ENCODE measurements around the gene OPA1. TPM values are rescaled to one million over a fixed set of nuclear protein-coding genes. Genes with fewer than 3 reads are reported as not detected.

The OPA1 gene
- total RNA-seq, 1 experiment from 2014 or later, result 93.8 TPM

DNA sequence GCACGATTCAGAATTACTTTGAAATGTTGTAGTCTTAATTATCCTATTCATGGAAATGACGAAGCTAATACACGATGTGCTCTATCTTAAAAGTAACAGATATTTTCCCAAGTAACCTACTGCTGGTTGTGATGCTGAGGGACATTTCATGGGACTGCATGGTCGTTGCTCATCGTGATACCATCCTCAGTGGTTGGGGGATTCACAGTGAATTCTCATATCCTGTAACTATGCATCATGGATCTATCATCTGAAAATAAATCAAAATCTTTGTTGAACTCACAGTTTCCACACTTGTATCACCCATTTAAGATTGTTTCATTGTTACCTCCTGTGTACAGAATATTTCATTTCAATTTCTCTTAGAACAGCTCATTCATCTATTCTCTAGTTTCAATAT is 84.7 kb downstream of the OPA1 start:
- H3K79me2 ChIP-seq (ENCODE audit: low read length), result no peaks in the 10 kb centered on the region
- H3K27me3 ChIP-seq (ENCODE audit: low read length), result no peaks in the 10 kb centered on the region
- H3K9ac ChIP-seq (ENCODE audit: low read length), result no peak overlapping the region
- H3K9me2 ChIP-seq (replicated peaks; ENCODE audit: low read length), result no peaks in the 10 kb centered on the region
- ATAC-seq (no peak), DNase-seq (no peak)
- TF ChIP-seq EZH2 (IDR thresholded peaks at IDR 0.05; ENCODE audit: low read length, unreplicated experiment) (no peak), EZH2phosphoT487 (IDR thresholded peaks at IDR 0.05; ENCODE audit: borderline replicate concordance, low read length) (no peak)
- TF ChIP-seq, protein P1, sequence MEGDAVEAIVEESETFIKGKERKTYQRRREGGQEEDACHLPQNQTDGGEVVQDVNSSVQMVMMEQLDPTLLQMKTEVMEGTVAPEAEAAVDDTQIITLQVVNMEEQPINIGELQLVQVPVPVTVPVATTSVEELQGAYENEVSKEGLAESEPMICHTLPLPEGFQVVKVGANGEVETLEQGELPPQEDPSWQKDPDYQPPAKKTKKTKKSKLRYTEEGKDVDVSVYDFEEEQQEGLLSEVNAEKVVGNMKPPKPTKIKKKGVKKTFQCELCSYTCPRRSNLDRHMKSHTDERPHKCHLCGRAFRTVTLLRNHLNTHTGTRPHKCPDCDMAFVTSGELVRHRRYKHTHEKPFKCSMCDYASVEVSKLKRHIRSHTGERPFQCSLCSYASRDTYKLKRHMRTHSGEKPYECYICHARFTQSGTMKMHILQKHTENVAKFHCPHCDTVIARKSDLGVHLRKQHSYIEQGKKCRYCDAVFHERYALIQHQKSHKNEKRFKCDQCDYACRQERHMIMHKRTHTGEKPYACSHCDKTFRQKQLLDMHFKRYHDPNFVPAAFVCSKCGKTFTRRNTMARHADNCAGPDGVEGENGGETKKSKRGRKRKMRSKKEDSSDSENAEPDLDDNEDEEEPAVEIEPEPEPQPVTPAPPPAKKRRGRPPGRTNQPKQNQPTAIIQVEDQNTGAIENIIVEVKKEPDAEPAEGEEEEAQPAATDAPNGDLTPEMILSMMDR (conservative IDR thresholded peaks at IDR 0.05; ENCODE audit: low read depth, low read length), result no peak
- H3K4me3 ChIP-seq (ENCODE audit: low read length), result no peak overlapping the region
- no TSS peak for BruUV-seq (replicated peaks)
- H3F3A ChIP-seq (ENCODE audit: low read length, unreplicated experiment), result no peaks in the 10 kb centered on the region
- no peaks in the 10 kb centered on the region for H3K4me1 ChIP-seq (ENCODE audit: insufficient read depth, low read length)
- no peak overlapping the region for H3K4me2 ChIP-seq (ENCODE audit: low read length)
- H3K36me3 ChIP-seq (ENCODE audit: low read depth, low read length), result peaks cover 9% of the 10 kb centered on the region
- H2AFZ ChIP-seq (ENCODE audit: low read length), result no peak overlapping the region
- no peaks in the 10 kb centered on the region for H4K20me1 ChIP-seq (ENCODE audit: low read length)
- H3K9me3 ChIP-seq (ENCODE audit: low read length), result no peaks in the 10 kb centered on the region
- intact Hi-C loops (cut with micrococcal nuclease), result no loop called here
- POLR2A ChIA-PET (ENCODE audit: unreplicated experiment), result no interaction called here
- no peak overlapping the region for H3K27ac ChIP-seq (ENCODE audit: low read length)
- CTCF ChIA-PET, result no interaction called here

DNA sequence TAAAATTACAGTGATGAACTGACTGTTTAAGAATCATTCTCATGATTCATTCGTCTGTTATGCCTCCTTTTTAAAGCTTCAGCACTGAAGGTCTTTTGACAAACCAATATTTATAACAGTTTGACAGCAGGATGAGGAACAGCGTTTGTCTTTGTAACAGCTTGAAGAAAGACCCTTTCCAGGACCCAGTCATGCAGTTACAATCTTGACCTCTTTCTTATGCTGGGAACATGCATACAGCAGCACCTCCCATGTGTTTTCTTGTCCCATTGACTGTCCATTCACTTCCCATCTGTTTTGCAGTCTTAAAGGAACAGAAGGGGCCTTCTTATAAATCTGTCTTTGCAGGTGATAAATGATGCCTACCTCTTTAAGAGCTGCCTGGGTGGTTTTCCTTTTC is 87.2 kb downstream of the OPA1 start:
- BruUV-seq (replicated peaks), result no TSS peak
- H3K4me2 ChIP-seq (ENCODE audit: low read length), result no peak overlapping the region

DNA sequence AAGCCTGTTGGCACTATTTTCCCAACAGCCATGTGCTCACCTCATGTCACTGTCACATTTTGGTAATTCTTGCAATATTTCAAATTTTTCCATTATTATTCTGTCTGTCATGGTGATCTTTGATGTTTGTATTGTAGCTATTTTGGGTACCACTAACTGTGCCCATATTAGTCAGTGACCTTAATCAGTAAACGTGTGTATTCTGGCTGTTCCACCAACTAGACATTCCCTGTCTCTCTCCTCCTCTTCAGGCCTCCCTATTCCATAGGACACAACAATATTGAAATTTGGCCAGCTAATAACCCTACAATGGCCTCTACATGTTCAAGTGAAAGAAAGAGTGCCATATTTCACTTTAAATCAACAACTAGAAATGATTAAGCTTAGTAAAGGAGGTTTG is 88.6 kb downstream of the OPA1 start:
- Histone ChIP-seq H3K27ac (ENCODE audit: low read length) (no peak overlapping the region), H3K4me2 (ENCODE audit: low read length) (no peak overlapping the region), H3K79me2 (ENCODE audit: low read length) (no peaks in the 10 kb centered on the region), H3F3A (ENCODE audit: low read length, unreplicated experiment) (no peaks in the 10 kb centered on the region), H4K20me1 (ENCODE audit: low read length) (no peaks in the 10 kb centered on the region), H3K27me3 (ENCODE audit: low read length) (no peaks in the 10 kb centered on the region), H2AFZ (ENCODE audit: low read length) (no peak overlapping the region), H3K9ac (ENCODE audit: low read length) (no peak overlapping the region), H3K36me3 (ENCODE audit: low read depth, low read length) (peaks cover 4% of the 10 kb centered on the region; the same call in 1 of the 2 replicates), H3K4me3 (ENCODE audit: low read length) (no peak overlapping the region), H3K9me2 (replicated peaks; ENCODE audit: low read length) (no peaks in the 10 kb centered on the region), H3K4me1 (ENCODE audit: insufficient read depth, low read length) (peaks cover under 1% of the 10 kb centered on the region), H3K9me3 (ENCODE audit: low read length) (no peaks in the 10 kb centered on the region)
- no TSS peak for BruUV-seq (replicated peaks)
- DNase-seq, result no peak
- intact Hi-C loops (cut with micrococcal nuclease), result no loop called here
- ChIA-PET CTCF (no interaction called here), POLR2A (ENCODE audit: unreplicated experiment) (no interaction called here)
- ATAC-seq, result no peak
- TF ChIP-seq, protein P1 (conservative IDR thresholded peaks at IDR 0.05; ENCODE audit: low read depth, low read length), result no peak
- TF ChIP-seq EZH2phosphoT487 (IDR thresholded peaks at IDR 0.05; ENCODE audit: borderline replicate concordance, low read length) (no peak), EZH2 (IDR thresholded peaks at IDR 0.05; ENCODE audit: low read length, unreplicated experiment) (no peak)

More for the DNA sequence above, 87.2 kb downstream of the OPA1 start:
- no peak overlapping the region for H3K9ac ChIP-seq (ENCODE audit: low read length)
- H3K9me3 ChIP-seq (ENCODE audit: low read length), result no peaks in the 10 kb centered on the region
- no peak for DNase-seq
- no peaks in the 10 kb centered on the region for H3F3A ChIP-seq (ENCODE audit: low read length, unreplicated experiment)
- no peak for TF ChIP-seq EZH2phosphoT487 (IDR thresholded peaks at IDR 0.05; ENCODE audit: borderline replicate concordance, low read length)
- TF ChIP-seq, protein P1 (conservative IDR thresholded peaks at IDR 0.05; ENCODE audit: low read depth, low read length), result no peak
- no peaks in the 10 kb centered on the region for H3K4me1 ChIP-seq (ENCODE audit: insufficient read depth, low read length)
- H3K4me3 ChIP-seq (ENCODE audit: low read length), result no peak overlapping the region
- ChIA-PET POLR2A (ENCODE audit: unreplicated experiment) (no interaction called here), CTCF (no interaction called here)
- H2AFZ ChIP-seq (ENCODE audit: low read length), result no peak overlapping the region
- no peak for ATAC-seq
- no peaks in the 10 kb centered on the region for H3K27me3 ChIP-seq (ENCODE audit: low read length)
- H3K36me3 ChIP-seq (ENCODE audit: low read depth, low read length), result peaks cover 6% of the 10 kb centered on the region
- H3K79me2 ChIP-seq (ENCODE audit: low read length), result no peaks in the 10 kb centered on the region
- intact Hi-C loops (cut with micrococcal nuclease), result no loop called here
- no peak overlapping the region for H3K27ac ChIP-seq (ENCODE audit: low read length)
- H4K20me1 ChIP-seq (ENCODE audit: low read length), result no peaks in the 10 kb centered on the region
- H3K9me2 ChIP-seq (replicated peaks; ENCODE audit: low read length), result no peaks in the 10 kb centered on the region
